Hepatocyte (in vitro differentiated cells): Measurements from ENCODE around the gene ARHGAP15. TPM values are rescaled to one million over a fixed set of nuclear protein-coding genes. Genes with fewer than 3 reads are reported as not detected.

Experiments used
- DNase-seq: peaks from one replicate; pipeline ENCODE4 v3.0.0-alpha.2; 2016; ENCODE audit warnings: low spot score
- H2AFZ ChIP-seq: fragments of 200-600 bp; sonication (generic); 2 replicates; pipeline ENCODE4 v1.6.0; 2016; ENCODE audit warnings: antibody characterized with exemption, mild to moderate bottlenecking
- H3K27ac ChIP-seq: fragments of 200-600 bp; sonication (generic); 2 replicates; pipeline ENCODE4 v1.5.1; 2016; ENCODE audit warnings: mild to moderate bottlenecking
- H3K27me3 ChIP-seq: fragments of 200-600 bp; sonication (generic); 2 replicates; pipeline ENCODE4 v1.6.1; 2016
- H3K36me3 ChIP-seq: fragments of 200-600 bp; sonication (generic); replicated peaks from 2 replicates; pipeline ENCODE4 v1.5.1; 2016; ENCODE audit warnings: low read depth; ENCODE audit not compliant: insufficient read depth
- H3K4me1 ChIP-seq: fragments of 200-600 bp; sonication (generic); 2 replicates; pipeline ENCODE4 v1.5.1; 2016; ENCODE audit warnings: mild to moderate bottlenecking, moderate library complexity; ENCODE audit not compliant: insufficient read depth
- H3K4me2 ChIP-seq: fragments of 200-600 bp; sonication (generic); 2 replicates; pipeline ENCODE4 v1.6.0; 2016
- H3K4me3 ChIP-seq: fragments of 200-600 bp; sonication (generic); 2 replicates; pipeline ENCODE4 v1.5.1; 2016; ENCODE audit warnings: mild to moderate bottlenecking
- H3K79me2 ChIP-seq: fragments of 200-600 bp; sonication (generic); 2 replicates; pipeline ENCODE4 v1.6.0; 2017; ENCODE audit warnings: mild to moderate bottlenecking
- H3K9me2 ChIP-seq: fragments of 200-600 bp; sonication (generic); replicated peaks from 2 replicates; pipeline ENCODE4 v1.6.0; 2017; ENCODE audit warnings: mild to moderate bottlenecking; ENCODE audit not compliant: insufficient read depth
- H3K9me3 ChIP-seq: fragments of 200-600 bp; sonication (generic); 2 replicates; pipeline ENCODE4 v1.5.1; 2016; ENCODE audit warnings: low read depth, mild to moderate bottlenecking
- H4K20me1 ChIP-seq: fragments of 200-600 bp; sonication (generic); 2 replicates; pipeline ENCODE4 v1.6.0; 2016; ENCODE audit warnings: mild to moderate bottlenecking; ENCODE audit not compliant: insufficient read depth, poor library complexity, severe bottlenecking
- EZH2 ChIP-seq: fragments of 200-600 bp; sonication (generic); IDR thresholded peaks from 2 replicates; pipeline ENCODE4 v1.6.1; 2016; ENCODE audit warnings: antibody characterized with exemption, mild to moderate bottlenecking, borderline replicate concordance
- EZH2phosphoT487 ChIP-seq: fragments of 200-600 bp; sonication (generic); IDR thresholded peaks from one replicate; pipeline ENCODE4 v1.6.1; 2018; ENCODE audit warnings: antibody characterized with exemption, mild to moderate bottlenecking, low read depth, moderate library complexity; ENCODE audit not compliant: unreplicated experiment, severe bottlenecking
- WGBS: methylation state at CpG from one replicate; pipeline ENCODE4 v1.1.6; 2016; ENCODE audit warnings: low lambda C conversion rate; ENCODE audit errors: missing lambda C conversion rate; 5-methylcytosine and 5-hydroxymethylcytosine counted together
- polyA plus RNA-seq: library from polyadenylated mRNA; unstranded; fragments of >200 nt; fragmentation: Nextera tagmentation; extraction: Ambion mirVana; gene quantifications from 2 replicates; pipeline ENCODE4 v1.2.1, GENCODE V29; 2016
- total RNA-seq: library from RNA; depleted of rRNA; stranded (reverse); fragments of >200 nt; gene quantifications from 2 replicates; pipeline ENCODE4 v1.2.3, GENCODE V29; 2014
- TF ChIP-seq, protein P1 (sequence below): fragments of 200-600 bp; sonication (generic); IDR thresholded peaks from 2 replicates; pipeline ENCODE4 v1.5.1; 2016; ENCODE audit warnings: antibody characterized with exemption, mild to moderate bottlenecking; ENCODE audit not compliant: poor library complexity

The ARHGAP15 gene
- total and polyA plus RNA-seq, 2 experiments from 2014 or later: 0.17 TPM; not detected in 1

DNA sequence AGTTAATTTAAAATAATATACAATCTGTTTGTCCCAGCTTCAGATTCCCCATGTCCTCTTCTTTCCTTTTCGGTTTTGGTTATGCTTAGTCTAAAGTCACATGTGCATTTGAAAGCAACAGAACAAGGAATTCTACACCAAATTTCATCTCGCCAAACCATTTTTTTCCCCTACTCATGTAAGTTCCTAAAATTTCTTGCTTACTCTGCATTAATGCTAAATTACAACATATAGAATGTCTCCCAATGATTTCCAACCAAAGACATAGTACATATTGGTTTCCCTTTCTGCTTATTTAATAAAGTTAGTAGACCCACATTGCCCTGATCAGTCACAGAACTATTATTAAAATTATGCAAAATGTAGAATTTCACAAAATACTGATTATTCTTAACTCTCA is 212.3 kb downstream of the ARHGAP15 start:
- no peak for TF ChIP-seq EZH2
- H2AFZ ChIP-seq: no peak overlapping the region
- no peaks in the 10 kb centered on the region for H3K9me2 ChIP-seq
- H3K4me1 ChIP-seq: no peaks in the 10 kb centered on the region
- no peaks in the 10 kb centered on the region for H4K20me1 ChIP-seq
- H3K9me3 ChIP-seq: no peaks in the 10 kb centered on the region
- no peak overlapping the region for H3K27ac ChIP-seq
- no peaks in the 10 kb centered on the region for H3K79me2 ChIP-seq
- no peaks in the 10 kb centered on the region for H3K27me3 ChIP-seq
- H3K4me3 ChIP-seq: no peak overlapping the region
- WGBS: 98% methylated on average over 2 of the region's 2 CpGs
- H3K36me3 ChIP-seq: no peaks in the 10 kb centered on the region
- no peak for DNase-seq
- no peak overlapping the region for H3K4me2 ChIP-seq

DNA sequence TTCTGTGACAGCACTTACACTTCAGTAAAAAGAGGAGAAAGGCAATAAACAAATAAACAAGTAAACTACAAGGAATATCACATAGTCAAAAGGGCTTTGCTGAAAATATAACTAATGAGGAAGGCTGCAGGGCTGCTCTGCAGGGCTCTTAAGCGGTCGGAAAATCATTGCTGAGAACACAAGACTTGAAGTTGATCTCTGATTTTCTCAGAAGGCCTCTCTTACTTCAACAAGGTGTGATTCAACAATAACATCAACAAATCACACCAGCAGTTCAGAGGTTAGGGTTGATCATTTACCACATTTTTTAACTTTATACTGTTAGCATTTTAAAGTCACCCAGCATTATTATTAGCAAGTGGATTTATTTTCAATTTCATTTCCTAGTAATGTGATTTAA is 215.6 kb downstream of the ARHGAP15 start:
- TF ChIP-seq, protein P1, sequence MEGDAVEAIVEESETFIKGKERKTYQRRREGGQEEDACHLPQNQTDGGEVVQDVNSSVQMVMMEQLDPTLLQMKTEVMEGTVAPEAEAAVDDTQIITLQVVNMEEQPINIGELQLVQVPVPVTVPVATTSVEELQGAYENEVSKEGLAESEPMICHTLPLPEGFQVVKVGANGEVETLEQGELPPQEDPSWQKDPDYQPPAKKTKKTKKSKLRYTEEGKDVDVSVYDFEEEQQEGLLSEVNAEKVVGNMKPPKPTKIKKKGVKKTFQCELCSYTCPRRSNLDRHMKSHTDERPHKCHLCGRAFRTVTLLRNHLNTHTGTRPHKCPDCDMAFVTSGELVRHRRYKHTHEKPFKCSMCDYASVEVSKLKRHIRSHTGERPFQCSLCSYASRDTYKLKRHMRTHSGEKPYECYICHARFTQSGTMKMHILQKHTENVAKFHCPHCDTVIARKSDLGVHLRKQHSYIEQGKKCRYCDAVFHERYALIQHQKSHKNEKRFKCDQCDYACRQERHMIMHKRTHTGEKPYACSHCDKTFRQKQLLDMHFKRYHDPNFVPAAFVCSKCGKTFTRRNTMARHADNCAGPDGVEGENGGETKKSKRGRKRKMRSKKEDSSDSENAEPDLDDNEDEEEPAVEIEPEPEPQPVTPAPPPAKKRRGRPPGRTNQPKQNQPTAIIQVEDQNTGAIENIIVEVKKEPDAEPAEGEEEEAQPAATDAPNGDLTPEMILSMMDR: no peak
- no peak for TF ChIP-seq EZH2
- TF ChIP-seq EZH2phosphoT487: no peak
- H3K36me3 ChIP-seq: no peaks in the 10 kb centered on the region
- H3K27ac ChIP-seq: no peak overlapping the region
- no peaks in the 10 kb centered on the region for H4K20me1 ChIP-seq
- no peaks in the 10 kb centered on the region for H3K4me1 ChIP-seq
- 92% methylated on average over 2 of the region's 2 CpGs for WGBS
- H3K27me3 ChIP-seq: no peaks in the 10 kb centered on the region
- H3K79me2 ChIP-seq: no peaks in the 10 kb centered on the region
- DNase-seq: no peak
- no peaks in the 10 kb centered on the region for H3K9me2 ChIP-seq
- H3K4me3 ChIP-seq: no peak overlapping the region
- no peak overlapping the region for H2AFZ ChIP-seq
- no peaks in the 10 kb centered on the region for H3K9me3 ChIP-seq
- no peak overlapping the region for H3K4me2 ChIP-seq

DNA sequence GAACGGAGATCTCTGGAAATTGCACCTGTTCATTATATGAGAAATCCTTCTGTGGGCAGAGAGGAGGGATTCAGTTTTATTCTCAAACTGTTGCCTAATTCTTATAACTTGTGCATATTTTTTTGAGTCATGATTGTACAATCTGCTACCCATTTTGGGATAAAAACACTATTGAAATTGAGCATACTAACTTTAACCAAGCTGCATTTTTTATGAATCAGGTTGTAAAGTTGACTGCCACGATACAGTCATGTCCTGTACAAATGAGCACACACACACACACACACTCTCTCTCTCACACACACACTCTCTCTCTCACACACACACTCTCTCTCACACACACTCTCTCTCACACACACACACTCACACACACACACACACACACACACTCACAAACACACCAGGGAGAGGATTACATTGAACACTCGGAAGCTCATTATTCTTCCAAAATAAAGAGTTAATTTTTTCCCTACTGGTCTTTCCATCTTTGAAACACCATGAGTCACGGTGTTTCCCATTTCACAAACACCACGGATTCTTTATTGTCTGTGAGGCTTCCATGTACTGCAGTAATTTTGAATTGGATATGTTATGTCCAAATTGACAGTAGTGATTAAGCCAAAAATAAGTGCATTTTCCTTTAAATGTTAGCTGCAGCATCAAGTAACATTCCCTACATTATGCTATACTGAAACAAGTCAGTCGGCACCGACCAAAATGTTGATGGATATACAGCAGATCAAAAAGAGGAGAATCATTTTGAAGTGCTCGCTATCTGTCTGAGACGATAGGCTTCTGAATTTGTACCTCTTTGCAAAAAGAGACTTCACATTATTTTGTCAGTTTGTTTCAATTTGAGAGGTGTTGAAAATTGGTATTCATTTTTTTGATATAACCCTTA is 216.9 kb downstream of the ARHGAP15 start:
- no peaks in the 10 kb centered on the region for H3K4me1 ChIP-seq
- no peaks in the 10 kb centered on the region for H3K36me3 ChIP-seq
- no peak for DNase-seq
- H3K79me2 ChIP-seq: no peaks in the 10 kb centered on the region
- H3K27ac ChIP-seq: no peak overlapping the region
- no peaks in the 10 kb centered on the region for H4K20me1 ChIP-seq
- no peaks in the 10 kb centered on the region for H3K27me3 ChIP-seq
- H3K9me3 ChIP-seq: no peaks in the 10 kb centered on the region
- no peak overlapping the region for H2AFZ ChIP-seq
- 76% methylated on average over 9 of the region's 9 CpGs for whole genome bisulfite sequencing
- H3K4me3 ChIP-seq: no peak overlapping the region
- TF ChIP-seq EZH2 (no peak), EZH2phosphoT487 (no peak)
- TF ChIP-seq, protein P1: no peak
- H3K4me2 ChIP-seq: no peak overlapping the region
- no peaks in the 10 kb centered on the region for H3K9me2 ChIP-seq

DNA sequence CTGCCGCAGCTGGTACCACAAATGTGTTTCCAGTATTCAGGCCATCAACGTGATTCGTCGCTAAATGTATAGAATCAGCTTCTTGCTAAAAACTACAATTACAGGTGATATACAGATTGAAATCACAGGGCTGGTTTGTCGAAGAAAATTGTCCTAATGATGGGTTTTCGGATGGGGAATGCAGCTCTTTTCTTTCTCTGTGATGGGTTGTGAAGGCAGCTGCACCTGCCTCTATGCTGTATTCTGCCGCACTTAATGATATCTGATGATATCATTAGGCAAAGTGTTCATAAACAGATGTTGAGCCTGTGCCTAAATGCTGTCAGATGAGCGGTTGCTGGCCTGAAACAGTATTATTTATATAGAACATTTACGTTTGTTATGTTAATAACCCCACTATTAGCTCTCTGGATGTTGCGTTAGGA is 218.1 kb downstream of the ARHGAP15 start:
- H3K9me2 ChIP-seq: no peaks in the 10 kb centered on the region
- H3K4me3 ChIP-seq: no peak overlapping the region
- no peaks in the 10 kb centered on the region for H3K27me3 ChIP-seq
- no peak overlapping the region for H3K27ac ChIP-seq
- no peaks in the 10 kb centered on the region for H3K9me3 ChIP-seq
- no peak overlapping the region for H3K4me2 ChIP-seq
- no peak overlapping the region for H2AFZ ChIP-seq
- DNase-seq: no peak
- H3K4me1 ChIP-seq: no peaks in the 10 kb centered on the region
- no peaks in the 10 kb centered on the region for H3K36me3 ChIP-seq
- H4K20me1 ChIP-seq: no peaks in the 10 kb centered on the region
- 65% methylated on average over 10 of the region's 10 CpGs for WGBS
- no peak for TF ChIP-seq EZH2
- no peak for TF ChIP-seq EZH2phosphoT487
- TF ChIP-seq, protein P1: no peak
- no peaks in the 10 kb centered on the region for H3K79me2 ChIP-seq
